Epithelial cell of proximal tubule (primary cell): ENCODE results near the gene TAC3. TPM values are rescaled to one million over a fixed set of nuclear protein-coding genes. Genes with fewer than 3 reads are reported as not detected.

Experiments
- DNase-seq: peaks from one replicate; pipeline ENCODE4 v3.0.0-alpha.2; 2011; ENCODE audit warnings: low read depth
- H3K4me3 ChIP-seq: 2 replicates; pipeline ENCODE4 v1.5.1; 2011; ENCODE audit warnings: low read depth, mild to moderate bottlenecking, low read length
- total RNA-seq: library from RNA; depleted of rRNA; stranded (reverse); fragments of >200 nt; gene quantifications from 2 replicates; pipeline ENCODE4 v1.2.3, GENCODE V29; 2015
- TF ChIP-seq, protein P1 (sequence below): conservative IDR thresholded peaks from 2 replicates; pipeline ENCODE4 v1.5.1; 2012; ENCODE audit warnings: low read depth, mild to moderate bottlenecking, low read length

TAC3 gene
- total RNA-seq, 1 donor from 2014 or later: not detected

DNA sequence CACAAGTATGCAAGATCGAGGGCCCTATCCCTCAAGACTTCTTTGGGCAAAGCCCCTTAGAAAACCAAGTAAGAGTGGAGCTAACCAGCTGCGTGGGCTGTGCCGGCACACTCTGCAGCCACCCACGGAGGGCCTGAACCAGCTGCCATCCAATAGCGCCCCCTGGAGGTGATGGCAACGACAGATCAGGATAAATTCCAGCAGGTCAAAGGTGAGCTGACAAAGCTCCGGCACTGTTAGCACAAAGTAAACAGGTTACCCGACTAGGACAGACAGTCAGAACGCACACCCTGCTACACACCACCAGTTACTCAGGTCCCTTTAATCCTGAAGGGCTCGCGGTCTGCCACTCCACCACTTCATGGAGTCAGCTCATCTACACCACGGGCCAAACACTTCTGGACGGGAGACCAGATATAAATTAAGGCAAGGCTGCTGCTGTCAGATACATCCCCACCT is 14.9 kb downstream of the TAC3 start:
- TF ChIP-seq, protein P1, sequence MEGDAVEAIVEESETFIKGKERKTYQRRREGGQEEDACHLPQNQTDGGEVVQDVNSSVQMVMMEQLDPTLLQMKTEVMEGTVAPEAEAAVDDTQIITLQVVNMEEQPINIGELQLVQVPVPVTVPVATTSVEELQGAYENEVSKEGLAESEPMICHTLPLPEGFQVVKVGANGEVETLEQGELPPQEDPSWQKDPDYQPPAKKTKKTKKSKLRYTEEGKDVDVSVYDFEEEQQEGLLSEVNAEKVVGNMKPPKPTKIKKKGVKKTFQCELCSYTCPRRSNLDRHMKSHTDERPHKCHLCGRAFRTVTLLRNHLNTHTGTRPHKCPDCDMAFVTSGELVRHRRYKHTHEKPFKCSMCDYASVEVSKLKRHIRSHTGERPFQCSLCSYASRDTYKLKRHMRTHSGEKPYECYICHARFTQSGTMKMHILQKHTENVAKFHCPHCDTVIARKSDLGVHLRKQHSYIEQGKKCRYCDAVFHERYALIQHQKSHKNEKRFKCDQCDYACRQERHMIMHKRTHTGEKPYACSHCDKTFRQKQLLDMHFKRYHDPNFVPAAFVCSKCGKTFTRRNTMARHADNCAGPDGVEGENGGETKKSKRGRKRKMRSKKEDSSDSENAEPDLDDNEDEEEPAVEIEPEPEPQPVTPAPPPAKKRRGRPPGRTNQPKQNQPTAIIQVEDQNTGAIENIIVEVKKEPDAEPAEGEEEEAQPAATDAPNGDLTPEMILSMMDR: peak; percentile 86
- H3K4me3 ChIP-seq: no peak overlapping the region
- no peak for DNase-seq

DNA sequence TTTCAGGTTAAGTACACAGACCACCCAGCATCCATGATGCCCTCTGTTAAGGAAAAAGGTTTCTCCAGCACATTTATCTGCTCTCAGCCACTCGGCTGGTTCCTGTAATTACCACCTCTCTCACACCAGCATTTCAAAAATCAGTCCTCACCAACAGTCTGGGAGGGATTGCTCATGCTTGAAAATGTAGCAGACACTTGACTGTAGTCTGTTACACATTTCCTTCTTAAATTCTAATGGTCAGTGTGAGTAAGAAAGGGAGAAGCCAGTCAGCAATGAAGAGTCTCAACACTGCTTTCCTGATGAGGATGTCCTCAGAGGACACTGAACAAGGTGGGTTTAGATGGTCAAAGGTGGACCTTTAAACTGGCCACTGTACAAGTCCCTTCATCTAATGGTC is 15.9 kb downstream of the TAC3 start:
- H3K4me3 ChIP-seq: no peak overlapping the region
- TF ChIP-seq, protein P1: no peak
- DNase-seq: no peak

DNA sequence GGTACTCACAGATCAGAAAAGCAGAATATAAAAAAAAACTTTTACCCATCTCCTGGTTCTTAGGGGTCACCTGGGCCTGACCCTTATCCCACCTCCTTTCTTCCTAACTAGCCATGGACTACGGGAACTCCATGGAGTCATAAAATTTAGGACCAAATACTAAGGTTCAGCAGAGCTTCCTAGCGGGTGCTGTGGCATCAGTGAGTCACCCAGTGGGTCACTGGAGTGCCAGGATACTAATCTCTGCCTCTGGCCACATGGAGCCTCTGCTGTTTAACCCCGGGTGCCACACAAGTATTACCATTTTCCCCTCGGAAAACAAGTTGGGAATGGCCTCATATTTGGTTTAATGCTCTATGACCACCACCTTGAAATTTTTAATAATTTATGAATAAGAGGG is 16.9 kb downstream of the TAC3 start:
- TF ChIP-seq, protein P1: no peak
- no peak for DNase-seq
- H3K4me3 ChIP-seq: no peak overlapping the region

DNA sequence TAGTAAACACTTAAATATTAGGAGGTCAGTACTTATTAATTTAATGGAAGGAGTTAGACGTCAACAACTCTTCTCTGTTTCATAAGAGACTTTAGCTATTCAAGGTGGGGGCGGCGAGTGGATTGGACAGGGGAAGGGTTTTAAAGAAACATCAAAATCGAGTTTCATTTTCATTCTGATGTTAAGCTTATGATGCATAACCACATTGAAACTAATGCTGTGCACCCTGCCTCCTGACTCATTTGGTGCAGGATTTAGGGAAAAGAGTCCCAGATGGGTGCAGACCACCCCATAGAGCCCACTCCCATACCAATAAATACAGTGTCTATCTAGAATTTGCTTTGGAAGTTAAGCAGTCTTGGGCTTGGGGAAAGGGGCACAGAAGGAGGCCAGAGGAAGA is 17.3 kb downstream of the TAC3 start:
- TF ChIP-seq, protein P1: no peak
- H3K4me3 ChIP-seq: no peak overlapping the region
- no peak for DNase-seq

DNA sequence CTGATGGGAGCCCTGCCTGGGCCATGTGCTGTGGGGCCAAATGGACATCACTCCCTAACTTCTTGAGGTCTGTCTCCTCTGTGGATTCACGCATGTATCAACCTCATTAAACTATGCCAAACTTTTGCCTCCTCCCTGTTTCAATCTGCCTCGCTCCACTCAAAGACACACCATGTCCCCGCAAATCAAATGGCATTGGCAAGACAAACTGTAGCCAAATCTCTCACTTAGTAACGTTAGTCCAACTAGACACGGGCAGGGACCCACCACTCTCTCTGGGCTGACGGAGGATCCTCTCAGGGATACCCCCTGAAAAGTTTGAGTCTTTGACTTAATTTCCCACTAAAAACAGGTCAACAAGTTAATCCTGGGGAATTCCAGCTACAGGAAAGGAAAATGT is 18.0 kb downstream of the TAC3 start:
- no peak overlapping the region for H3K4me3 ChIP-seq
- no peak for DNase-seq
- TF ChIP-seq, protein P1: no peak

DNA sequence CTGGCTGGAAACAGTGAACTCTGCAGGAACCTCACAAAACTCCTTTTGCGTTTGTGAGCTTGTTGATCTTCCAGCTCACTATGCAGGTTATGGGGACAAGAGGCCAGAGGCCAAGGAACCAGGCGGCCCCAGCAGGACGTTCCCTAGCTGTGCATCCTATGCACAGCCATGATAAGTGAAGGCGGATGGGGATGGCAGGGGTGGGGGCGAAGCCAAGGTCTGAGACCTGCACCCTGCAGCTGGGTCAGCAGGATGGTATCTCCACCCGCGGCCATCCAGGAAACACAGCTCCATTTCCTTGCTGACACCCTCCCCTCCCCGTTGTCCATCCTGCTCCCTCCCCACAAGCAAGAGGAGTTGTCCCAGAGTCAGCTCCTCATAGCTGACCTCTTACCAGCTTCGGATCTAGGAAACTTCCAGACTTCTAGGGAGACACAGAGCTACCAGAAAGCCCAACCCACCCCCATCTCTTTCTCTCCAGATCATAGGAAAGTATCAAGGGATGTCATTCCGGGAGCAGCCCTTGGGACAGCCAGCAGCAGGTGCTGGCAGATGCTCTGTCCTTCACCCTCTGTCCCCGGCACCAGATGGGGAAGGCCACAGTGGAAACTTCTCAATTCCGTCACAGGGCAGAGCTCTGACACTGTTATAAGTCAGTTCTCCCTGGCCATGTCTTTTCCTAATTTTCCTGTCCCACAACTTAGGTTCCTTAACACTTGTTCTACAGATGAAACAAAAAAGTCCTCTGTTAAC is 19.4 kb downstream of the TAC3 start:
- H3K4me3 ChIP-seq: no peak overlapping the region
- DNase-seq: no peak

More for the DNA sequence above, 19.4 kb downstream of the TAC3 start:
- TF ChIP-seq, protein P1: no peak
